GM21825 (cell line): ENCODE data around the gene EEFSEC.

Source experiments
- ATAC-seq: cut with Tn5 transposase; IDR thresholded peaks from one replicate; pipeline ENCODE4 v1.9.1; 2021; ENCODE audit warnings: mild to moderate bottlenecking, moderate library complexity; ENCODE audit not compliant: unreplicated experiment

The EEFSEC gene

DNA sequence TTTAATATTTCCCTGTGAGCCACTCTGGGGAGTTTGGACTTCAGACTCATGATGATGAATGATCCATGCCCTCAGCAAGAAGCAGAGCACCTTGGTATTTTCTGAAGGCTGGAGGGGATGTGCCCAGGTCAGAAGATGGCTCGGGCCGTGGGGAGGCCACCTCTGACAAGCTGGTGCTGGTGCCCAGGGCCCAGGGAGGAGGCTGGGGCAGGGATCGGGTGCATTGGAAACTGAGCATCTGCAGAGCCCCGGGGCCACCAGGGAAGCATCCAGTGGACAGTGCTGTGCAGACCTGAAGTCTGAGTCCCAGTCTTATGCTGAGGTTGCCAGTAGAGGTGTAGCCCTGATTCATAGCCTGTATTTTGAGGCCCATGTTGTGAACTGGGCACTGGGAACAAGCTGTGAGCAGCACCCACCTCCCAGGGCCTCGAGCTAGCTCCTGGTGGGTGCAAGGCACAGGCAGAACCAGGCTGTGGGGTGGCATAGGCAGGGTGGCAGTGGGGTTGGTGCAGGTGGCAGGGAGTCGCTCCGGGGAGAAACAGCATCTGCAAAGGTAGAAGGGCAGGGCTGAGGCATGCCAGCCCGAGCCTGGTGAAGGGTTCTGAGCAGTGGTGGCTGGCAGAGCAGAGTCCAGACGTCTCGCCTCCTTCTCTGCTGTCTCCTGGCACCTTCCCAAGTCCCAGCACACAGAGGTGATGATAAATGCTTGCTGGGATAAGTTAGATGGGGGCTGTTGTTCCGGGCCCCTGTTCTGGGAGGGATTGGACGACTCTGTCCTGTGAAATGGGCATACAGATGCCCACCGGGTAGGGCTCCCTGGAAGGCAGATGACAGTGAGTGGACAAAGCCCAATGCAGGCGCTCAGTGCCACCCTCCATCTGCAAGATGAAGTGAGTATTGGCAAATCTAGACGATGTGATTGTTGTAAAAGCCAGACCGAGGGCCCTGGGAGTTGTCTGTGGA lies 302.8 kb downstream of the EEFSEC start:
- ATAC-seq: no peak

DNA sequence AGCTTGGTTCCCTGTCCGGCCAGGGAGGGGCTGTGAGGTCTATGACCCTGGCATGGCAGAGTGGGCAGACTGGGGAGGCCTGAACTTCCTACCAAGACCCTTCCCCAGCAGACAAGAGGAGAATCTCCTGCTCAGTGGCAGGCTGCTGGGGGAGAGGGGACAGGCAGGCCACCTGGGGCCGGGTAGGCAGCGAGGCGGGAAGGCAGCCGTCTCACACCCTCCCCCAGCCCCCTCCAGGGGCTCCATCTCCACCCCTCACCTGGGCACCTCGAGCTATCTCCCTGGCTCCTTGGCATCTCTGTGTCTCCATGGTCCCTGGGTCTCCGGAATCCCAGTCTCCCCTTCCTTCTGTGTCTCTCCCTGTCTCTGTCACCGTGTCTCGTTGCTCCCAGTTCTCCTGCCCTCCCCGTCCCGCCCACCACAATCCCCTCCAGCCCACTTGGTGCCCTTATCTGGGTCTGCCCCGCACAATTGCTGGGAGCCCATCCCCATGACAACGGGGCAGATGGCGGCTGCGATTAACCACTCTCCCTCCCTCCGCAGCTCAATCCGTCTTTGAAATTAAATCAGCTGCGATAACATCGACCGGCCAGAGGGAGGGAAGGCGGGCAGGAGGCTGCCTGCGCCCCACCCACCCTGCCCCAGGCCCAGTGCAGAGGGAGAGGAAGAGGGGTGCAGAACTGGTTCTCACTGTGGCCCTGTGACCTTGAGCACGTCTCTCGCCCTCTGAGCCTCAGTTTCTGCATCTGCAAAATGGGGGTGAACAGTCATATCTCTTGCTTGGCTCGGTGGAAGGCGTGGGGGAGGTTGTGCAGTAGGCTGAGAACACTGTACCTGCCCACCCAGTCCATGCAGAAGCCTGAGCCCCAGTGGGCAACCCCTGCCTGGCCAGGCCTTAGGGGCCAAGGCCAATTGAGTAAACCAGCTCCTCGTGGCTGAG lies 303.8 kb downstream of the EEFSEC start:
- no peak for ATAC-seq

DNA sequence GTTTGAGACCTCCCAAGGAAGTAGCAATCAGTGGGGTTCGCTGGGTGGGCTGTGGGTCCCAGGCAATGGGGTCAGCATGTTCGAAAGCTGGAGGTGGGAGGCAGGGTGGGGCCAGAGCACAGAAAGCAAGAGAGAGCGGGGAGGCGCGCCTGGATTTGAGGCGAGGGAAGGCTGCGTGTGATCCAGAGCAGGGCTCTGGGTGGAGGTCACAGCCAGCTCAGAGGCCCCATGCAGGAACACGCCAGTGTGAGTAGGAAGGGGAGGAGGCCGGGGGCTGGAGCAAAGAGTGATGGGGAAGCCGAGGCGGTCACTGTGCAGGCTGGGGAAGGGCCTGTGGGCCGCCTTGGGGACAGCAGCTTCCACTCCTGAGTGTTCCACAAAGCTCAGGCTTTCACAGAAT lies 304.7 kb downstream of the EEFSEC start:
- ATAC-seq: no peak
